ENCODE data around the gene PRDM15. TPM values are rescaled to one million over a fixed set of nuclear protein-coding genes. Genes with fewer than 3 reads are reported as not detected.

The PRDM15 gene
- 4.6 and 7.9 TPM in 2 replicates for total RNA-seq (2012; rRNA removed)

DNA sequence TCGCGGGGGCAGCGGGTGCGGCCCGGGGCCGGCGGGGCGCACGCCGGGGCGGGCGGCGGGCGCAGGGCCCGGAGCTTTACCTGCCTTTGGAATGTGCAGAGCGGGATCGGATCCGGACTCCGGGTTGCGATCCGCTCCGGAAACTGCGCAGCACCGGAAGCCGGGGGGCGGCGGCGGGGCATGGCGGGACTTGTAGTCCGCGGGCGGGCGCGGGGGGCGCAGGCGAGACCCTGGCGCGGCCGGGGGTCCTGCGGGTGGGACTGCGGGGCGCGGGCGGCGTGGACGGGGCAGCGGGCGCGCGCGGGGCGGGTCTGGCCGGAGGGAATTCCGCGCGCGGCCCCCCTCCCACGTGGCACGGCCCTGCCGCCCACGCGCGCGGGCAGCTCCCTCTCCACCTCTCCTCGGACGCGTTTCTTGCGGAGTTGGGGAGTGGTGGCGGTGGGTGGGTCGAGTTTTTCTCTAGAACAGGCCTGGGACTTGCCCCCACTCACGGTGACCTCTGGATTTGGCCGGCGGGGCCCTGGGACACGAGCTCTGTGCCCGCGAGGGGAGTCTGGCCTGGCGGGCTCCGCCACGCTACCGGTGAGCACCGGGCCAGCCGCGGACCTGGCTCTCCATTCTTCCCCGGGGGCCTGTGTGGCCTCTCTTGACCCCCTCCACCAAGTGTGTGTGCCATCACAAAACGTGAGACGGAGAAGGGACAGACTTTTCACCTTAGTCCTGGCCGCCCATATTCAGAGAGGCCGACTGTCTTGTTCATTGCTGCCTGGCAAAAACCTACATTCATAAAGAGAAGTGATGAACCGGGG lies at the start of gene PRDM15:
PRDM15 (minus strand) TSS at position 155 of the 809 bp plus-strand sequence. CDS start 18,981 bp downstream, outside the sequence.
- H3K4me3 ChIP-seq (ENCODE audit: low read length), result peak within 1 kb of the TSS; percentile 95
- peaks cover 7% of the 10 kb centered on the region for H3K36me3 ChIP-seq (ENCODE audit: insufficient read depth, low read length)
- H3K4me2 ChIP-seq (ENCODE audit: low read length), result peak within 1 kb of the TSS; percentile 99
- no peaks in the 10 kb centered on the region for H3K9me3 ChIP-seq (replicated peaks; ENCODE audit: low read length)
- H3K27me3 ChIP-seq (ENCODE audit: control insufficient read depth, insufficient read depth, low read length), result no peaks in the 10 kb centered on the region
- peak within 1 kb of the TSS; percentile 99 for H3K9ac ChIP-seq (ENCODE audit: low read depth, low read length)
- H3K4me1 ChIP-seq (ENCODE audit: control insufficient read depth, insufficient read depth, low read length), result peaks cover 15% of the 10 kb centered on the region

DNA sequence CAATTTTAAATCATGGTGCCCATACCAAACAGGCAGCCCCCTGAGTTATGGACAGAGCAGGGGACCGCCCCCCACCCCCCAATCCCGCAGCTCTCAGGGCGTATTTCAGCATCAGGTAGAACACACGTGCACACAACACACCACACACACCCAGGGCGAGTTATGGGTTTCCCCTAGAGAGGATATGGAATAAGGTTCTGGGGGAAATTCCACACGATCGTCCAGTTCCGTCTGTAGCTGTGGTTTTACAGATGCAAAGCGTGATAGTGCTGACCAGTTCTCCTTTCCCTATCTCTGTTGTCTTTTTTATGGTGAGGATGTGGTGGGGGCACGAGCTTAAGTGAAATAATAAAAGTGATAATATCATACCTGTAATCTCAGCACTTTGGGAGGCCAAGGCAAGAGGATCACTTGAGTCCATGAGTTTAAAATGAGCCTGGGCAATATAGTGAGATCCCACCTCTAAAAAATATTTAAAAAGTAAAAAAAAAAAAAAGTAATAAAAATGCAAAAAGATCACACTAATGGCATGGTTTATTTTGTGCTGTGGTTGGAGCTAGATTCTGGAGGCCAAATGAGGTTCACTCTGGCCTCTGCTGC lies 49.6 kb upstream of the PRDM15 start:
- Histone ChIP-seq H3K9ac (ENCODE audit: low read depth, low read length) (no peak overlapping the region), H3K27me3 (ENCODE audit: control insufficient read depth, insufficient read depth, low read length) (no peaks in the 10 kb centered on the region), H3K9me3 (replicated peaks; ENCODE audit: low read length) (no peaks in the 10 kb centered on the region), H3K4me1 (ENCODE audit: control insufficient read depth, insufficient read depth, low read length) (peaks cover 62% of the 10 kb centered on the region), H3K4me2 (ENCODE audit: low read length) (no peak overlapping the region), H3K4me3 (ENCODE audit: low read length) (no peak overlapping the region), H3K36me3 (ENCODE audit: insufficient read depth, low read length) (no peaks in the 10 kb centered on the region)

DNA sequence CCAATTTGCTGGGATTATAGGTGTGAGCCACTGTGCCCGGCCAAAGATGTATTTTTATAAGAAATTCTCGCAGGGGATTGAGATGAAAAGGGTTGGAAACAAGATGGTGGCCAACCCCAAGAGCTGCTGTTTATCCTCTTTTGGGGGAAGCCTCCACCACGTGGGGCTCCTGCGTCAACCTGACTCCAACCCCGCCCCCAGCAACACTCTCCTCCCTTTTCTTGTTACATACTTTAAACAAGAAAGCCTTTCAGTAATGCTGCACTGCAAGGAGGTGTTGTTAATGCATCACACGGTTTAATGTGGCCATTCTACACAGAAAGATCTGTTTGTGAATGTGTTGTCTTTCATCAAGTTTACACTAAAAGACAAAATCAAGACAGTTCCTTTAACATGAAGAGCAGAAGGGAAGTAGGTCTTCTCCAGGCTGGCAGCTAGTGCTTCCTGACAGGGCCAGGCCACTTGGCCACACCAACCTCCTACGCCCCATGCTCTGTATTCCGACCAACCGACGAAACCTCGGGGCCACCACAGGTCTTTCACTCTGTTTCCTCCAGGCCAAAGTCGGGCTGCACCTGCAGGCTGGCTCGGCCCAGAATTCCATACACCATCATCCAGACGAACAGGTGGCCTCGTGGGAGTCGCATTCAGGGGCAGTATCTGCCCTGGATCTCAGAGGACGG lies 48.7 kb upstream of the PRDM15 start:
- peaks cover 62% of the 10 kb centered on the region for H3K4me1 ChIP-seq (ENCODE audit: control insufficient read depth, insufficient read depth, low read length)

GRCh38 chr21:41926807-41927171 lies 47.6 kb upstream of the PRDM15 start:
- Histone ChIP-seq H3K4me3 (ENCODE audit: low read length) (peak overlapping the region; percentile 66), H3K27me3 (ENCODE audit: control insufficient read depth, insufficient read depth, low read length) (no peaks in the 10 kb centered on the region), H3K9ac (ENCODE audit: low read depth, low read length) (peak overlapping the region; percentile 84), H3K36me3 (ENCODE audit: insufficient read depth, low read length) (no peaks in the 10 kb centered on the region), H3K9me3 (replicated peaks; ENCODE audit: low read length) (no peaks in the 10 kb centered on the region), H3K4me2 (ENCODE audit: low read length) (peak overlapping the region; percentile 95), H3K4me1 (ENCODE audit: control insufficient read depth, insufficient read depth, low read length) (peaks cover 56% of the 10 kb centered on the region)

More for the DNA sequence above, 48.7 kb upstream of the PRDM15 start:
- H3K4me2 ChIP-seq (ENCODE audit: low read length), result no peak overlapping the region
- no peaks in the 10 kb centered on the region for H3K36me3 ChIP-seq (ENCODE audit: insufficient read depth, low read length)
- H3K9ac ChIP-seq (ENCODE audit: low read depth, low read length), result no peak overlapping the region
- H3K4me3 ChIP-seq (ENCODE audit: low read length), result no peak overlapping the region
- no peaks in the 10 kb centered on the region for H3K27me3 ChIP-seq (ENCODE audit: control insufficient read depth, insufficient read depth, low read length)
- H3K9me3 ChIP-seq (replicated peaks; ENCODE audit: low read length), result no peaks in the 10 kb centered on the region

GRCh38 chr21:41926117-41926806 lies 47.1 kb upstream of the PRDM15 start:
- Histone ChIP-seq H3K36me3 (ENCODE audit: insufficient read depth, low read length) (no peaks in the 10 kb centered on the region), H3K4me1 (ENCODE audit: control insufficient read depth, insufficient read depth, low read length) (peaks cover 59% of the 10 kb centered on the region), H3K4me3 (ENCODE audit: low read length) (peak overlapping the region; percentile 66), H3K27me3 (ENCODE audit: control insufficient read depth, insufficient read depth, low read length) (no peaks in the 10 kb centered on the region), H3K9ac (ENCODE audit: low read depth, low read length) (peak overlapping the region; percentile 84), H3K9me3 (replicated peaks; ENCODE audit: low read length) (no peaks in the 10 kb centered on the region), H3K4me2 (ENCODE audit: low read length) (peak overlapping the region; percentile 95)

- H3K4me2 ChIP-seq (ENCODE audit: low read length), result peak overlapping the region; percentile 95
- peaks cover 54% of the 10 kb centered on the region for H3K4me1 ChIP-seq (ENCODE audit: control insufficient read depth, insufficient read depth, low read length)
- peak overlapping the region; percentile 84 for H3K9ac ChIP-seq (ENCODE audit: low read depth, low read length)
- no peaks in the 10 kb centered on the region for H3K27me3 ChIP-seq (ENCODE audit: control insufficient read depth, insufficient read depth, low read length)
- peak overlapping the region; percentile 66 for H3K4me3 ChIP-seq (ENCODE audit: low read length)
- no peaks in the 10 kb centered on the region for H3K9me3 ChIP-seq (replicated peaks; ENCODE audit: low read length)
- no peaks in the 10 kb centered on the region for H3K36me3 ChIP-seq (ENCODE audit: insufficient read depth, low read length)
Measured at GRCh38 chr21:41925767-41926116, 46.6 kb upstream of the PRDM15 start.

GRCh38 chr21:41924368-41924754 lies 45.2 kb upstream of the PRDM15 start:
- no peaks in the 10 kb centered on the region for H3K27me3 ChIP-seq (ENCODE audit: control insufficient read depth, insufficient read depth, low read length)
- peak overlapping the region; percentile 32 for H3K4me3 ChIP-seq (ENCODE audit: low read length)
- peak overlapping the region; percentile 80 for H3K9ac ChIP-seq (ENCODE audit: low read depth, low read length)
- peak overlapping the region; percentile 73 for H3K4me2 ChIP-seq (ENCODE audit: low read length)
- peaks cover 48% of the 10 kb centered on the region for H3K4me1 ChIP-seq (ENCODE audit: control insufficient read depth, insufficient read depth, low read length)
- H3K36me3 ChIP-seq (ENCODE audit: insufficient read depth, low read length), result no peaks in the 10 kb centered on the region
- no peaks in the 10 kb centered on the region for H3K9me3 ChIP-seq (replicated peaks; ENCODE audit: low read length)

DNA sequence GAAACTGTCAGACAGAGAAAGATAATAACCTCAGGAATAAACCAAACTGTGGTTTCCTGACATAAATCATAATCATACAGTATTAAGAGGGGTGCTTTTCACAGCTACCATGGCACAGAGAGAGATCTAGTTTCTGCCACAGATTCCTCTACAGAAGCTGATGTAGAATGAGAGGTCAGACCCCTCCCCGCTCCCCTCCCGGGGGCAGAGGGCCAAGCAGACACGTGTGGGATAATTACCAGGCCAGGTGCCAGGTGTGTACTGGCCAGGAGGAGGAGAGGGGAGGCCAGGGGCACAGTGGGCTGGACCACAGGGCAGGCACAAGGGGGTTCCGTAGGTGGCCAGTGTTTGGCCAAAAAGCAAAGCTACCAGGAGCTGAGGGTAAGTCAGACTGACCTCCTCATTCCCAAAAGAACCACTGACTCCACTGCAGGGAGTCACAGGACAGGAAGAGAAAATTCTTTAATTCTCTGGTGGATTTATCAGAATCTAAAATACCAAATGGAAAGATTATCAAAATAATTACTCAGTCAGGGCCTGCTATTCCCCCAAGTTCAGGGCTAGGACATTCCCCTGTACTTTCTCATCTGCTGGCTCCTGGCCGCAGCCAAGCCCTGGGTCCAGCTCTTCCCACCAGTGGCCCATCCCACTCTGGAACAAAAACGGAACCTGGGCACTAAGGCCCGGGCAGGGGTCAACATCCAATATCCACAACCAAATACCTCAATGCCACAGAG lies 44.7 kb upstream of the PRDM15 start:
- Histone ChIP-seq H3K4me2 (ENCODE audit: low read length) (peak overlapping the region; percentile 73), H3K4me1 (ENCODE audit: control insufficient read depth, insufficient read depth, low read length) (peaks cover 48% of the 10 kb centered on the region), H3K9ac (ENCODE audit: low read depth, low read length) (peak overlapping the region; percentile 80), H3K36me3 (ENCODE audit: insufficient read depth, low read length) (no peaks in the 10 kb centered on the region), H3K4me3 (ENCODE audit: low read length) (peak overlapping the region; percentile 32), H3K27me3 (ENCODE audit: control insufficient read depth, insufficient read depth, low read length) (no peaks in the 10 kb centered on the region), H3K9me3 (replicated peaks; ENCODE audit: low read length) (no peaks in the 10 kb centered on the region)

GRCh38 chr21:41923186-41923585 lies 44.0 kb upstream of the PRDM15 start:
- H3K4me2 ChIP-seq (ENCODE audit: low read length), result peak overlapping the region; percentile 73
- H3K9ac ChIP-seq (ENCODE audit: low read depth, low read length), result peak overlapping the region; percentile 80
- no peaks in the 10 kb centered on the region for H3K27me3 ChIP-seq (ENCODE audit: control insufficient read depth, insufficient read depth, low read length)
- peak overlapping the region; percentile 12 for H3K4me3 ChIP-seq (ENCODE audit: low read length)
- H3K4me1 ChIP-seq (ENCODE audit: control insufficient read depth, insufficient read depth, low read length), result peaks cover 48% of the 10 kb centered on the region
- H3K9me3 ChIP-seq (replicated peaks; ENCODE audit: low read length), result no peaks in the 10 kb centered on the region
- peaks cover 4% of the 10 kb centered on the region for H3K36me3 ChIP-seq (ENCODE audit: insufficient read depth, low read length)

GRCh38 chr21:41921021-41921420 lies 41.9 kb upstream of the PRDM15 start:
- H3K4me3 ChIP-seq (ENCODE audit: low read length), result no peak overlapping the region
- H3K27me3 ChIP-seq (ENCODE audit: control insufficient read depth, insufficient read depth, low read length), result no peaks in the 10 kb centered on the region
- H3K4me2 ChIP-seq (ENCODE audit: low read length), result no peak overlapping the region
- no peak overlapping the region for H3K9ac ChIP-seq (ENCODE audit: low read depth, low read length)
- no peaks in the 10 kb centered on the region for H3K9me3 ChIP-seq (replicated peaks; ENCODE audit: low read length)
- H3K36me3 ChIP-seq (ENCODE audit: insufficient read depth, low read length), result peaks cover 24% of the 10 kb centered on the region
- peaks cover 36% of the 10 kb centered on the region for H3K4me1 ChIP-seq (ENCODE audit: control insufficient read depth, insufficient read depth, low read length)
